OCI-LY7 (cell line): ENCODE results near the gene HSPBP1.

Experiments used
- EZH2phosphoT487 ChIP-seq: fragments of 200-600 bp; sonication (generic); IDR thresholded peaks from 2 replicates; pipeline ENCODE4 v1.6.1; 2018; ENCODE audit warnings: low read depth, borderline replicate concordance, mild to moderate bottlenecking, mixed run types, antibody characterized with exemption, low read length, moderate library complexity, mixed read lengths
- TF ChIP-seq, protein P1 (sequence below): fragments of 200-600 bp; sonication (generic); conservative IDR thresholded peaks from 2 replicates; pipeline ENCODE4 v1.5.1; 2014; ENCODE audit warnings: mild to moderate bottlenecking, antibody characterized with exemption, low read length, moderate library complexity, mixed read lengths

DNA sequence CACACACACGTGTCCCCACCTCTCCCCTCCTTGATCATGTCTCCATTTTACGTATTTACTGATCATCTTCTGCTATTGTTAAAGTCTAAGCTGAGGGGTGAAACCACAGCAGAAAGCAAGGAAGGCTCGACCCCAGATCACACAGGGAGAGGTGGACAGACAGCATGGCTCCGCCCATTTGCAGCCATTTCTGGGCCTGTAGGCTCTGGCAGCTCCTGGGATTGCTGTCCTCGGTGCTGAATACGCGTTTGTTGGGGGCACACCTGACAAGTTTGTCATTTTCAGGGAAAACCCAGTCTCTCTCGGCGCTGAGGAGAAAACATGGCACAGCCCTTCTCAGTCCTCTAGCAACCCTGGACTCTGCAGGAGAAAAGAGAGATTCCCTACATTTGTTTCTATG, 59.4 kb downstream of the HSPBP1 start:
- TF ChIP-seq, protein P1, sequence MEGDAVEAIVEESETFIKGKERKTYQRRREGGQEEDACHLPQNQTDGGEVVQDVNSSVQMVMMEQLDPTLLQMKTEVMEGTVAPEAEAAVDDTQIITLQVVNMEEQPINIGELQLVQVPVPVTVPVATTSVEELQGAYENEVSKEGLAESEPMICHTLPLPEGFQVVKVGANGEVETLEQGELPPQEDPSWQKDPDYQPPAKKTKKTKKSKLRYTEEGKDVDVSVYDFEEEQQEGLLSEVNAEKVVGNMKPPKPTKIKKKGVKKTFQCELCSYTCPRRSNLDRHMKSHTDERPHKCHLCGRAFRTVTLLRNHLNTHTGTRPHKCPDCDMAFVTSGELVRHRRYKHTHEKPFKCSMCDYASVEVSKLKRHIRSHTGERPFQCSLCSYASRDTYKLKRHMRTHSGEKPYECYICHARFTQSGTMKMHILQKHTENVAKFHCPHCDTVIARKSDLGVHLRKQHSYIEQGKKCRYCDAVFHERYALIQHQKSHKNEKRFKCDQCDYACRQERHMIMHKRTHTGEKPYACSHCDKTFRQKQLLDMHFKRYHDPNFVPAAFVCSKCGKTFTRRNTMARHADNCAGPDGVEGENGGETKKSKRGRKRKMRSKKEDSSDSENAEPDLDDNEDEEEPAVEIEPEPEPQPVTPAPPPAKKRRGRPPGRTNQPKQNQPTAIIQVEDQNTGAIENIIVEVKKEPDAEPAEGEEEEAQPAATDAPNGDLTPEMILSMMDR = no peak
- no peak for TF ChIP-seq EZH2phosphoT487
